ENCODE measurements around the gene PDE10A.

GRCh38 chr6:165574220-165575157 is 88.6 kb downstream of the PDE10A start:
- TF ChIP-seq ATF3 (IDR thresholded peaks at IDR 0.05; ENCODE audit: insufficient read depth, low read depth, low read length) (no peak), PHF8 (conservative IDR thresholded peaks at IDR 0.05; ENCODE audit: low read depth, low read length) (no peak), POLR2AphosphoS5 (IDR thresholded peaks at IDR 0.05; ENCODE audit: low read depth, low read length) (no peak), CTCF (IDR thresholded peaks at IDR 0.05; ENCODE audit: control extremely low read depth in 1 of 3, insufficient read depth in 1 of 3, low read depth in 1 of 3, low read length in 3 of 3) (no peak), RFX5 (IDR thresholded peaks at IDR 0.05; ENCODE audit: borderline replicate concordance, low read depth, low read length) (no peak), CHD1 (IDR thresholded peaks at IDR 0.05; ENCODE audit: low read depth, low read length) (no peak), SP1 (IDR thresholded peaks at IDR 0.05; ENCODE audit: low read depth, low read length) (no peak), NRF1 (IDR thresholded peaks at IDR 0.05; ENCODE audit: low read depth, low read length) (no peak), RAD21 (IDR thresholded peaks at IDR 0.05 in 1 of 2, conservative IDR thresholded peaks at IDR 0.05 in 1 of 2; ENCODE audit: low read depth in 2 of 2, low read length in 2 of 2) (no peak), HDAC6 (IDR thresholded peaks at IDR 0.05; ENCODE audit: low read depth, low read length) (no peak), TBP (IDR thresholded peaks at IDR 0.05; ENCODE audit: low read depth, low read length) (no peak), E2F6 (IDR thresholded peaks at IDR 0.05) (no peak)
